Dedifferentiated amniotic fluid mesenchymal stem cell (primary cell): ENCODE data around the gene KCNJ4.
"Not testable (repeated sequence)": the region's sequence is repeated elsewhere in the genome, so short reads cannot be mapped to it uniquely, and the experiment has no call there.

Experiments used
- DNase-seq: peaks from one replicate; pipeline ENCODE4 v3.0.0-alpha.2; 2016; ENCODE audit errors: extremely low spot score

KCNJ4 gene

GRCh38 chr22:38386918-38387317, 68.1 kb downstream of the KCNJ4 start:
- not testable (repeated sequence) for DNase-seq

- no peak for DNase-seq
Observed at GRCh38 chr22:38383417-38383816, 71.6 kb downstream of the KCNJ4 start.

GRCh38 chr22:38381371-38381770, 73.6 kb downstream of the KCNJ4 start:
- DNase-seq, result not testable (repeated sequence)
